Uterus (tissue), 4 donors: ENCODE data around the gene SENP6. TPM values are rescaled to one million over a fixed set of nuclear protein-coding genes. Genes with fewer than 3 reads are reported as not detected.

Experiments
- DNase-seq, 2 donors: peaks; one replicate each; pipeline ENCODE4 v3.0.0-alpha.2; 2019 to 2020
- H3K27ac ChIP-seq, 2 donors: fragments of 200-600 bp; sonication (generic); 1 replicate in 1 of 2; 2 replicates in 1 of 2; pipeline ENCODE4 v1.5.1; 2016 to 2018
- H3K27me3 ChIP-seq, 2 donors: fragments of 200-600 bp; sonication (generic); one replicate each; pipeline ENCODE4 v1.5.1; 2018 to 2019; ENCODE audit warnings: control low read depth in 1 of 2
- H3K36me3 ChIP-seq, 2 donors: fragments of 200-600 bp; sonication (generic); one replicate each; pipeline ENCODE4 v1.5.1; 2019; ENCODE audit warnings: control low read depth in 1 of 2
- H3K4me1 ChIP-seq, 2 donors: fragments of 200-600 bp; sonication (generic); one replicate each; pipeline ENCODE4 v1.5.1; 2018 to 2019; ENCODE audit warnings: control low read depth in 1 of 2
- H3K4me3 ChIP-seq, 2 donors: fragments of 200-600 bp; sonication (generic); 1 replicate in 1 of 2; 2 replicates in 1 of 2; pipeline ENCODE4 v1.5.1; 2018 to 2019; ENCODE audit warnings: mild to moderate bottlenecking in 1 of 2
- H3K9me3 ChIP-seq, 2 donors: fragments of 200-600 bp; sonication (generic); one replicate each; pipeline ENCODE4 v1.5.1; 2019; ENCODE audit warnings: control low read depth in 1 of 2
- POLR2A ChIP-seq, 2 donors: fragments of 450-650 bp; IDR thresholded peaks; one replicate each; pipeline ENCODE4 v1.6.1; 2016; ENCODE audit warnings: antibody characterized with exemption in 2 of 2, mild to moderate bottlenecking in 1 of 2, moderate library complexity in 1 of 2
- intact Hi-C: fragments of 100-400 bp; cut with DNase I; formaldehyde crosslinking; loops from one replicate; pipeline ENCODE4 v1.15.1; 2023; ENCODE audit warnings: low total_unique reads
- small RNA-seq: library from RNA; depleted of rRNA; stranded (forward); fragments of <200 nt; gene quantifications from one replicate; pipeline ENCODE3, GENCODE V24; 2016
- total RNA-seq, 4 donors: library from RNA; depleted of rRNA in 3 of 4; stranded (reverse); fragments of >200 nt in 3 of 4; gene quantifications; one replicate each; pipeline versions ENCODE4 v1.1.0 to v1.2.4, GENCODE V29; 2014 to 2023
- TF ChIP-seq, protein P1 (sequence below), 4 experiments: fragments of 200-600 bp in 2 of 4; fragments of 450-650 bp in 2 of 4; sonication (generic) in 2 of 4; IDR thresholded peaks; one replicate each; pipeline ENCODE4 v1.5.1; 2016 to 2019; ENCODE audit warnings: antibody characterized with exemption in 4 of 4, mild to moderate bottlenecking in 2 of 4, moderate library complexity in 1 of 4
- donor health status: DM: yes; HTN: yes; CAD: no.

Gene SENP6
- total RNA-seq, 4 donors from 2014 or later = 70.4 to 258 (median 205) TPM

DNA sequence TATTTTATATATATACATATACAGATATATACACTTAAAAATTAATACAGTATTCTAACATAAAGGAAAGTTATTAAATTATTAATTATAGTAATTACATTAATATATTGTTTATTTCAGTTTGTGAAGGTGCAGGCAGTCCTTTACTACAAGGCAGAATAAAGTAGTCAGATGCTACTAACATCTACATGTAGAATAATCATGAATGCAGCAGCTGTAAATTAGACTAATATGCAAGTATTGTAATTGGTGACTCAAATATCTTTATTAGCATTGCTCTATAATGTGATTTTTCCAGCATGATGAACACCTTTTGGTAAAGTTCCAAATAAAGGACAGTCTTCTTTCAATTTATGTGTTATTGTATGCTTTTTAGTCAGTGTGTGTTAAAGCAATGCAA lies 164.7 kb downstream of the SENP6 start:
- DNase-seq = no peak
- TF ChIP-seq POLR2A (IDR thresholded peaks at IDR 0.05) = no peak
- TF ChIP-seq, protein P1, sequence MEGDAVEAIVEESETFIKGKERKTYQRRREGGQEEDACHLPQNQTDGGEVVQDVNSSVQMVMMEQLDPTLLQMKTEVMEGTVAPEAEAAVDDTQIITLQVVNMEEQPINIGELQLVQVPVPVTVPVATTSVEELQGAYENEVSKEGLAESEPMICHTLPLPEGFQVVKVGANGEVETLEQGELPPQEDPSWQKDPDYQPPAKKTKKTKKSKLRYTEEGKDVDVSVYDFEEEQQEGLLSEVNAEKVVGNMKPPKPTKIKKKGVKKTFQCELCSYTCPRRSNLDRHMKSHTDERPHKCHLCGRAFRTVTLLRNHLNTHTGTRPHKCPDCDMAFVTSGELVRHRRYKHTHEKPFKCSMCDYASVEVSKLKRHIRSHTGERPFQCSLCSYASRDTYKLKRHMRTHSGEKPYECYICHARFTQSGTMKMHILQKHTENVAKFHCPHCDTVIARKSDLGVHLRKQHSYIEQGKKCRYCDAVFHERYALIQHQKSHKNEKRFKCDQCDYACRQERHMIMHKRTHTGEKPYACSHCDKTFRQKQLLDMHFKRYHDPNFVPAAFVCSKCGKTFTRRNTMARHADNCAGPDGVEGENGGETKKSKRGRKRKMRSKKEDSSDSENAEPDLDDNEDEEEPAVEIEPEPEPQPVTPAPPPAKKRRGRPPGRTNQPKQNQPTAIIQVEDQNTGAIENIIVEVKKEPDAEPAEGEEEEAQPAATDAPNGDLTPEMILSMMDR (IDR thresholded peaks at IDR 0.05) = no peak
- Histone ChIP-seq H3K4me3 (no peak overlapping the region), H3K4me1 (no peaks in the 10 kb centered on the region), H3K36me3 (no peaks in the 10 kb centered on the region), H3K9me3 (no peaks in the 10 kb centered on the region), H3K27ac (no peak overlapping the region), H3K27me3 (no peaks in the 10 kb centered on the region)
- intact Hi-C loops = no loop called here

Small RNA genes lying within 50 kb of the gene (small RNA-seq; reads per million reads assigned to genes)
- gene RNU6-1016P (not detected), gene RNU6-1338P (not detected), gene RNU6-155P (not detected)

Other genes starting within 250 kb of the SENP6 start
- gene FILIP1, start 108.1 kb upstream of the SENP6 start, total RNA-seq = 10 to 100 TPM in 2 of 4 donors, 1 to 10 TPM in 2; 4.7 to 23.1 (median 12.5) TPM
- gene MYO6, start 147.4 kb downstream of the SENP6 start, total RNA-seq = 10 to 100 TPM in 2 of 4 donors, 1 to 10 TPM in 2; 8.2 to 25.0 (median 14.1) TPM